GM21529 (cell line): Measurements from ENCODE around the gene CDC42BPG.

Experiments used
- ATAC-seq: cut with Tn5 transposase; IDR thresholded peaks from one replicate; pipeline ENCODE4 v1.9.1; 2021; ENCODE audit not compliant: unreplicated experiment

The CDC42BPG gene

GRCh38 chr11:64810891-64811272, 33.6 kb downstream of the CDC42BPG start:
- ATAC-seq = no peak

- ATAC-seq = peak; percentile 58
Observed at GRCh38 chr11:64810271-64810890, 34.1 kb downstream of the CDC42BPG start, which contains the start of gene MEN1. MEN1 (minus strand) TSS chr11:64810551; CDS start chr11:64810109, 442 bp downstream.

GRCh38 chr11:64809781-64810241, 34.6 kb downstream of the CDC42BPG start:
- ATAC-seq = no peak

GRCh38 chr11:64805481-64805880, 39.0 kb downstream of the CDC42BPG start:
- ATAC-seq = no peak

GRCh38 chr11:64804346-64805210, 39.9 kb downstream of the CDC42BPG start:
- ATAC-seq = no peak

- ATAC-seq = no peak
Observed at GRCh38 chr11:64803846-64804345, 40.6 kb downstream of the CDC42BPG start.

- ATAC-seq = peak; percentile 52
Observed at GRCh38 chr11:64803158-64803845, 41.2 kb downstream of the CDC42BPG start, which contains the start of gene MAP4K2. MAP4K2 (minus strand) TSS chr11:64803214; CDS start chr11:64803149, 65 bp downstream.

GRCh38 chr11:64802370-64803157, 41.9 kb downstream of the CDC42BPG start:
- ATAC-seq = peak; percentile 14

- ATAC-seq = no peak
Observed at GRCh38 chr11:64801561-64802369, 42.7 kb downstream of the CDC42BPG start.

GRCh38 chr11:64801158-64801464, 43.3 kb downstream of the CDC42BPG start:
- ATAC-seq = no peak

GRCh38 chr11:64800303-64801157, 43.9 kb downstream of the CDC42BPG start:
- ATAC-seq = no peak

GRCh38 chr11:64799623-64800302, 44.7 kb downstream of the CDC42BPG start:
- no peak for ATAC-seq

GRCh38 chr11:64799256-64799622, 45.2 kb downstream of the CDC42BPG start:
- no peak for ATAC-seq

GRCh38 chr11:64796757-64797541, 47.5 kb downstream of the CDC42BPG start:
- no peak for ATAC-seq

GRCh38 chr11:64796047-64796756, 48.3 kb downstream of the CDC42BPG start:
- ATAC-seq = no peak

- no peak for ATAC-seq
Observed at GRCh38 chr11:64794526-64794925, 49.9 kb downstream of the CDC42BPG start.
